ENCODE measurements around the gene MYCN. TPM values are rescaled to one million over a fixed set of nuclear protein-coding genes. Genes with fewer than 3 reads are reported as not detected.

MYCN gene
- total RNA-seq, 1 experiment from 2014 or later: not detected

DNA sequence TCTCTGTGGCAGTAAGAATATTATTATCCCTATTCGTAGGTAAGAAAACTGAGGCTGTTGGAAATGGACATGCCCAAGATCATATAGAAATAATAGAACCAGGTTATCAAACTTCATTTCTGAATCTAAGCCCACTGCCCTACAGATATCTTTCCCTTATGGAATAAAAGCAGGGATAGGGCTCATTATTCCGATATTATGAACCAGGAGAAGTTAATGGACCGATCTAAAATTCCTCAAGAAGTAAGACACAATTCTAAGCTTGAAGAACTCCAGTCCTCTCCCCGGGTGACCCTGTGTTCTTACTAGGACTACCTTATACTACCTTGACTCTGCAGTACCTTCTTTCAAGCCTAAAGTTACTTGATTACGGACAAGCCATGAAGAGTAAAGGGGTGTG, 8.4 kb upstream of the MYCN start:
- Histone ChIP-seq H2AFZ (ENCODE audit: low read length) (no peak overlapping the region), H3F3A (ENCODE audit: low read length, unreplicated experiment) (no peaks in the 10 kb centered on the region), H3K4me2 (ENCODE audit: low read length) (no peak overlapping the region), H3K36me3 (ENCODE audit: low read depth, low read length) (no peaks in the 10 kb centered on the region), H3K9ac (ENCODE audit: low read length) (no peak overlapping the region), H3K9me3 (ENCODE audit: low read length) (no peaks in the 10 kb centered on the region), H3K4me3 (ENCODE audit: low read length) (no peak overlapping the region), H3K9me2 (replicated peaks; ENCODE audit: low read length) (no peaks in the 10 kb centered on the region), H3K4me1 (ENCODE audit: insufficient read depth, low read length) (no peaks in the 10 kb centered on the region), H4K20me1 (ENCODE audit: low read length) (no peaks in the 10 kb centered on the region), H3K27ac (ENCODE audit: low read length) (no peak overlapping the region), H3K27me3 (ENCODE audit: low read length) (peaks cover 22% of the 10 kb centered on the region), H3K79me2 (ENCODE audit: low read length) (no peaks in the 10 kb centered on the region)
- POLR2A ChIA-PET (ENCODE audit: unreplicated experiment): no interaction called here
- TF ChIP-seq EZH2 (IDR thresholded peaks at IDR 0.05; ENCODE audit: low read length, unreplicated experiment) (no peak), CTCF (conservative IDR thresholded peaks at IDR 0.05; ENCODE audit: low read depth, low read length) (no peak), EZH2phosphoT487 (IDR thresholded peaks at IDR 0.05; ENCODE audit: borderline replicate concordance, low read length) (no peak)
- no peak for DNase-seq
- ATAC-seq: no peak
- CTCF ChIA-PET: no interaction called here
- no TSS peak for BruUV-seq (replicated peaks)
- intact Hi-C loops (cut with micrococcal nuclease): no loop called here

GRCh38 chr2:15932394-15933183, 7.8 kb upstream of the MYCN start:
- H3K4me1 ChIP-seq (ENCODE audit: insufficient read depth, low read length): no peaks in the 10 kb centered on the region
- no peak for TF ChIP-seq EZH2phosphoT487 (IDR thresholded peaks at IDR 0.05; ENCODE audit: borderline replicate concordance, low read length)
- TF ChIP-seq CTCF (conservative IDR thresholded peaks at IDR 0.05; ENCODE audit: low read depth, low read length): no peak
- TF ChIP-seq EZH2 (IDR thresholded peaks at IDR 0.05; ENCODE audit: low read length, unreplicated experiment): no peak
- no peak overlapping the region for H3K4me2 ChIP-seq (ENCODE audit: low read length)
- BruUV-seq (replicated peaks): no TSS peak
- H3K9me2 ChIP-seq (replicated peaks; ENCODE audit: low read length): no peaks in the 10 kb centered on the region
- no peaks in the 10 kb centered on the region for H4K20me1 ChIP-seq (ENCODE audit: low read length)
- H3K27ac ChIP-seq (ENCODE audit: low read length): no peak overlapping the region
- no peak for DNase-seq
- no peak overlapping the region for H3K9ac ChIP-seq (ENCODE audit: low read length)
- peaks cover 20% of the 10 kb centered on the region for H3K27me3 ChIP-seq (ENCODE audit: low read length)
- no peaks in the 10 kb centered on the region for H3K79me2 ChIP-seq (ENCODE audit: low read length)
- ChIA-PET POLR2A (ENCODE audit: unreplicated experiment) (no interaction called here), CTCF (no interaction called here)
- no peak for ATAC-seq
- intact Hi-C loops (cut with micrococcal nuclease): no loop called here
- no peaks in the 10 kb centered on the region for H3K9me3 ChIP-seq (ENCODE audit: low read length)
- no peaks in the 10 kb centered on the region for H3F3A ChIP-seq (ENCODE audit: low read length, unreplicated experiment)
- H2AFZ ChIP-seq (ENCODE audit: low read length): no peak overlapping the region
- no peak overlapping the region for H3K4me3 ChIP-seq (ENCODE audit: low read length)
- no peaks in the 10 kb centered on the region for H3K36me3 ChIP-seq (ENCODE audit: low read depth, low read length)

DNA sequence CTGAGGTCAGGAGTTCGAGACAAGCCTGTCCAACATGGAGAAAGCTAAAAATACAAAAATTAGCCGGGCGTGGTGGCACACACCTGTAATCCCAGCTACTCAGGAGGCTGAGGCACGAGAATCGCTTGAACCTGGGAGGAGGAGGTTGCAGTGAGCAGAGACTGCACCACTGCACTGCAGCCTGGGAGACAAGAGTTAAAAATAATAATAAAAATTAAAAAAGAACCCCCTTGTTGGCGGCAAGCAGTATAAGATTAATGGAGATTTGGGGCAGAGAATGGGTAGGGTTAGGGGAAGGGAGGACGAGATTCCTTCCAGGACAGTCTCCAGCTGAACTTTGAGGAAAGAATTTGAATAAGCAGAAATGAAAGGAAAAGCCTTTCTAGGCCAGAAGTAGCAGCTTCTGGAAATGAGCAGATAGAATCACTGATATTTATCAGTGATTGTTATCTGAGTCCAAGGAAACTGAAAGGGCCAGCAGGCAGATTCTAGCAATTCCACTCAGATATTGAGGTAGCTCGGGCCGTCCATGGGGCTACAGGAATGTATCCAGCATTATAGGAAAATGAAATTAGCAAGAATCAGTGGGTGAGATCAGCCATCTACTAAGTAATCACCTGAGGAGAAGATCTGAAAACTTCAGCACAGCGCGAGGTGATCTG, 7.0 kb upstream of the MYCN start:
- H3K4me1 ChIP-seq (ENCODE audit: insufficient read depth, low read length): no peaks in the 10 kb centered on the region
- BruUV-seq (replicated peaks): no TSS peak
- DNase-seq: no peak
- H3K79me2 ChIP-seq (ENCODE audit: low read length): no peaks in the 10 kb centered on the region
- no peak overlapping the region for H3K27ac ChIP-seq (ENCODE audit: low read length)
- no peaks in the 10 kb centered on the region for H3K9me2 ChIP-seq (replicated peaks; ENCODE audit: low read length)
- intact Hi-C loops (cut with micrococcal nuclease): no loop called here
- no peaks in the 10 kb centered on the region for H3F3A ChIP-seq (ENCODE audit: low read length, unreplicated experiment)
- ChIA-PET POLR2A (ENCODE audit: unreplicated experiment) (no interaction called here), CTCF (no interaction called here)
- no peaks in the 10 kb centered on the region for H3K9me3 ChIP-seq (ENCODE audit: low read length)
- H2AFZ ChIP-seq (ENCODE audit: low read length): no peak overlapping the region
- H3K4me2 ChIP-seq (ENCODE audit: low read length): no peak overlapping the region
- TF ChIP-seq CTCF (conservative IDR thresholded peaks at IDR 0.05; ENCODE audit: low read depth, low read length) (no peak), EZH2phosphoT487 (IDR thresholded peaks at IDR 0.05; ENCODE audit: borderline replicate concordance, low read length) (no peak), EZH2 (IDR thresholded peaks at IDR 0.05; ENCODE audit: low read length, unreplicated experiment) (no peak)
- ATAC-seq: no peak
- no peak overlapping the region for H3K9ac ChIP-seq (ENCODE audit: low read length)
- no peaks in the 10 kb centered on the region for H4K20me1 ChIP-seq (ENCODE audit: low read length)
- no peaks in the 10 kb centered on the region for H3K36me3 ChIP-seq (ENCODE audit: low read depth, low read length)
- H3K4me3 ChIP-seq (ENCODE audit: low read length): no peak overlapping the region
- H3K27me3 ChIP-seq (ENCODE audit: low read length): peaks cover 25% of the 10 kb centered on the region

Measured in PC-3 (cell line).